Bone marrow (tissue), 2 donors: ENCODE data around the gene S100A7A.
"Not testable (repeated sequence)": the region's sequence is repeated elsewhere in the genome, so short reads cannot be mapped to it uniquely, and the experiment has no call there.

Experiments used
- DNase-seq, 2 donors: peaks; one replicate each; lab custom pipeline; 2025; lab: John Stamatoyannopoulos, UW

S100A7A gene

DNA sequence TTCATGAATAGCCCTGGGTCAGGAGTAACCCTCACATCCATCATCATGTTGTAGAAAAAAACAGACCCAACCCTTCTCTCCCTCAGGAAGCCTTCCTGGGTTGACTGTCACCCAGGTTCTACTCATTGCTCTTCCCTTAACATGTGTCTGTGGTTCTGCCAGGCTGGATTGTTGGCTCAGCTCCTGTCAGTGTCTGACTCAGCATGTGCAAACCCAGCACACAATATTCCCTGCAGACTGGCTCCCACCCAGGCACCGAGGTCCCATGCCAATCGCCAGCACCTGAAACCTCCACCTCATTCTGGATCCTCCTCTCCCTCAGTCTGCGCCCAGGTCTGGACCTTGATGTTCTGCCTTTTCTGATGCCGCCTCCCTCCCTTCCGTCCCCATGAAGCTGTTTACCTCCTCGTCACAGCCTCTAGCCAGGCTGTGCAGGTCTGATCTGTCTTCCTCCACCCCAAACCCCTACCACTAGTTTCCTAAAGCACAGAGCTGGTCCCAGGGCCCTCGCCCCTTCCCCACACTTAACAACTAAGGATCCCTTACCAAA is 21.1 kb upstream of the S100A7A start:
- DNase-seq, result no peak

DNA sequence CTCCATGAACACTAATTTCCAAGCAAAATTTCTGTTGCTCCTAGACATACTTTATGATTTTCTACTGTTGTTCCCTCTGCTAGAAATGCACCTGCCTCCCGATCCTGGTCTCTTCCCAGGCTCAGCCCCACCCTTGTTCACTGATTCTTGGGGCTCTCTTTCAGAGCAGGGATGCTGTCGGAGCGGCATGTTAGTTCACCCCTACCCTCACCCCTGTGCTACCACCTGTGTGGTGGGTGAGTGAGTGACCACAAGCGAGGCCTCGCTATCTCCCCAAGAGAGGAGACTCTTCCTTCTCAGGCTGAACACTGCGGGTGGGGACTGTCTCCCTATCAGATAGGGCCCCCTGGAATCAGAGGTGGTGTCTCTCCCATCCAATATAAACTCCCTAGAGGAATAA is 20.5 kb upstream of the S100A7A start:
- DNase-seq, result no peak

GRCh38 chr1:153396461-153396860 is 19.9 kb upstream of the S100A7A start:
- no peak for DNase-seq

- DNase-seq, result no peak
These were observed 19.0 kb upstream of the S100A7A start for GRCh38 chr1:153397051-153397923.

DNA sequence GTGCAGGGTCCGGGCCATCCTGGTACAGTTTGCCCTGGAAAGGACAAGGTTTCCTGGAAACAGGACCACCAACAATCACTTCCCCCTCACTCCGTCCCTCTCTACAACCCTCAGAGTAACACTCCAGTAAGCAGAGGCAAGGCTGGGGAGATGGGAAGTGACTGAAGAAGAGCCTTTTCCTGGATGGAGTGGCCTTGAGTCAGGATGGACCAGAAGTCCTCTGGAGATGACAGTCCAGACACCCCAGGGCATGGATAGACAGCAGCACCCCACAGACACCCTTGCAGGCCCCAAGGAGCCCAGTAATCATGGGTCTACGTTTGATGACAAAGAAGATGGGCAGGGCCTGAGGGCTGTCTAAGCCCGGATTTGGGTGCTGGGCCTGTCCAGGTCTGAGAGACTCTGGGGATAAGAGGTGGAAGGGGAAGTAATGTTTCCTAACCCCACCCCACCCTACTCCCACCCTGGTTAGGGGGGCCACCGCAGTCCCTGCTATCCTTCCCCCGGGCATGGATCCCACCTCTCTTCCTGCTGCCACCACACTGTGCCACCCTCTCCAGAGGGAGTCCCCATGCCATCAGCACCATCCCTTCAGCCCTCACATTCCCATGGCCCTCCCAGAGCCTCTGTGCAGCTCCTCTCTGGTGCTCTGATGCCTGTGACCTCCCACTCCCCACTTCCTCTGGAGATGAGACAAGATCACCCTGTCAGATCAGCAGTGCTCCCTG is 18.2 kb upstream of the S100A7A start:
- DNase-seq, result no peak

GRCh38 chr1:153399401-153400055 is 16.8 kb upstream of the S100A7A start:
- DNase-seq, result no peak

GRCh38 chr1:153400244-153400643 is 16.1 kb upstream of the S100A7A start:
- DNase-seq, result no peak

GRCh38 chr1:153401461-153401860 is 14.9 kb upstream of the S100A7A start:
- no peak for DNase-seq

GRCh38 chr1:153402226-153402625 is 14.1 kb upstream of the S100A7A start:
- no peak for DNase-seq

GRCh38 chr1:153403421-153404085 is 12.8 kb upstream of the S100A7A start:
- no peak for DNase-seq

GRCh38 chr1:153404086-153404635 is 12.2 kb upstream of the S100A7A start:
- DNase-seq, result no peak

GRCh38 chr1:153404768-153405167 is 11.6 kb upstream of the S100A7A start:
- DNase-seq, result peak; percentile 16 to 49

- not testable (repeated sequence) for DNase-seq
These were observed 10.3 kb upstream of the S100A7A start for GRCh38 chr1:153405825-153406599.

GRCh38 chr1:153407274-153407673 is 9.0 kb upstream of the S100A7A start:
- not testable (repeated sequence) for DNase-seq

- DNase-seq, result not testable (repeated sequence)
These were observed 2.4 kb upstream of the S100A7A start for GRCh38 chr1:153413961-153414360.

DNA sequence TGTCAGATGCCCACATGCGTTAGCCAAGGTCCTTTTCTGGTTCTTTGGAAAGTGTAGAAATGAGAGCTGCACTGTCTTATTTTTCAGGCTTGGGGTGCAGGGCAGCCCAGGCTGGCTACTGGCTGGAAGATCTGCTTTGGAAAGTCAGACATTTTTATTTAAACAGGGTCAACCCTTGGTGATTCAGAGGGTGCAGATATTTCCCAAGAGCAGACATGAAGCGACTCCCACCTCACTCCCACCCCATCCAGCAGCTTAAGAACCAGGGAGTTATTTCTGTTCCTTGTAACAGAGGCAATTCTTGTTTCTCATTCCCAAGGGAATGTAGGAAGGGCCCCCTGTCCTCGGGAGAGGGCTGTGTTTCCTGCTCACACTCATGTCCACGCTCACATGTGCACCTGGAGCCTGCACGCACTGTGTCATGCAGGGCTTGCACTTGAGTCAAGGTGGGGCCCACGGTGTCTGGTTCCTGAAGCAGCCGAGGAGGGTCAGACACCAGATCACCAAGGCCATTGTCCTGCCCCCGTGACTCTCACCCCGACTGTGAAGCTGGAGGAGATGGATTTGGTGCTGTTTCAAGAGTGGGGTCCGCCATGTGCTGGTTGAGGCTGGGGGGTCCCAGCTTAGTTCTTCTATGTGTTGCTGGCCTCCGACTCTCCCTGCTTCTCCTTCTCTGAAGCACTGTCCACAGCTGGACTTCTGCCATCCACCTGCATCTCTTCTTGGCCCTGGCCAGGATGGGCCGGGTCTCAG is 992 bp downstream of the S100A7A start:
- no peak for DNase-seq

GRCh38 chr1:153418758-153419435 is 2.6 kb downstream of the S100A7A start:
- not testable (repeated sequence) for DNase-seq

DNA sequence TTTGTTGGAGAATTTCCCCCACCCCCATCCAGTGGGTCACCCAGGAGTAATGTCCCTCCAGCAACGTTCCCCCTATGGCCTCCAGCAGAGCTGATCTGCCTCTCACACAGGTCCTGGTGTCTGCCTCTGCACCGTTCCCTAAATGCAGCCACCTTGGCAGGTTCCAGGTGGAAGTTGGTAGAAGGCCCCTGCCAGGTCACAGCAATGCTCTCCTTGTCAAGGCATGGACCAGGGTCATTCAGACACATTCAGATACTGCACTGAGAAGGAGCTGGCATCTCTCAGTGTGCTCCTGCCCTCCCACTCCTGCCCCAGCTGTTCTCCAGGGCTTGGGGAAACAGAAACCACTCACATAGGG is 3.1 kb downstream of the S100A7A start:
- DNase-seq, result not testable (repeated sequence)

DNA sequence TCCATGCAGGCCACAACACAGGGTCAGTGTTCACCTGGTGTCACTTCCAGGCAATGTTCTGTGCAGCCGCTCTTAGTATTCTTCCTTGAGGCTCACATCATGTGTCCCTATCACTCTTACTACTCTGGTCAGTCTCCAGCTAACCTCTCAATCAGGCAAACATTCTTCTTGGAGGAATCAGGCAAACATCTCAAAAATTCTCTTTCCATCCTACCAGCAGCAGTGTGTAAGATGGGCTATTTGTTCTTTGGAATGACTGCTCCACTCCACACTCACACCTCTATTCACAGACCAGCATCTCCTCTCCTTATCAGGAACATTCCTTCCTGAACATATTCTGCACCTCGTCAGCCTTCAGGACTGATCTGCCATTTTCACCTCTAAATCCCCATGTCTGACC is 4.0 kb downstream of the S100A7A start:
- DNase-seq, result no peak
